ENCODE measurements around the gene EEFSEC. TPM values are rescaled to one million over a fixed set of nuclear protein-coding genes. Genes with fewer than 3 reads are reported as not detected.

EEFSEC gene
- total RNA-seq, 3 donors from 2014 or later = 13.9 to 28.2 (median 19.8) TPM

GRCh38 chr3:128341659-128342395 is 188.5 kb downstream of the EEFSEC start:
- no peak for DNase-seq (ENCODE audit: low spot score in 2 of 2)
- TF ChIP-seq CTCF (IDR thresholded peaks at IDR 0.05) = no peak
- no peak for TF ChIP-seq POLR2AphosphoS5 (IDR thresholded peaks at IDR 0.05)
- no peak for TF ChIP-seq POLR2A (IDR thresholded peaks at IDR 0.05)
- H3K4me1 ChIP-seq = no peaks in the 10 kb centered on the region
- no peak overlapping the region for H3K27ac ChIP-seq
- H3K27me3 ChIP-seq = no peaks in the 10 kb centered on the region
- H3K4me3 ChIP-seq = no peak overlapping the region
- H3K9me3 ChIP-seq = no peaks in the 10 kb centered on the region
- intact Hi-C loops (cut with DNase I; ENCODE audit: low total_unique reads) = no loop called here
- H3K36me3 ChIP-seq = no peaks in the 10 kb centered on the region

- no peaks in the 10 kb centered on the region for H3K27me3 ChIP-seq
- no peak for DNase-seq (ENCODE audit: low spot score in 2 of 2)
- no peaks in the 10 kb centered on the region for H3K36me3 ChIP-seq
- H3K9me3 ChIP-seq = no peaks in the 10 kb centered on the region
- no peak for TF ChIP-seq POLR2A (IDR thresholded peaks at IDR 0.05)
- TF ChIP-seq CTCF (IDR thresholded peaks at IDR 0.05) = no peak
- no peak for TF ChIP-seq POLR2AphosphoS5 (IDR thresholded peaks at IDR 0.05)
- intact Hi-C loops (cut with DNase I; ENCODE audit: low total_unique reads) = no loop called here
- H3K4me1 ChIP-seq = no peaks in the 10 kb centered on the region
- H3K27ac ChIP-seq = peak overlapping the region in 1 of 2 donors; percentile 52
- no peak overlapping the region for H3K4me3 ChIP-seq
Observed at GRCh38 chr3:128342701-128343180, 189.5 kb downstream of the EEFSEC start.

- TF ChIP-seq POLR2AphosphoS5 (IDR thresholded peaks at IDR 0.05) (no peak), CTCF (IDR thresholded peaks at IDR 0.05) (no peak), POLR2A (IDR thresholded peaks at IDR 0.05) (no peak)
- DNase-seq (ENCODE audit: low spot score in 2 of 2) = peak in 1 of 2 donors; percentile 35
Observed at GRCh38 chr3:128343287-128344051, 190.2 kb downstream of the EEFSEC start.

GRCh38 chr3:128344052-128344735 is 190.9 kb downstream of the EEFSEC start:
- H3K27me3 ChIP-seq = no peaks in the 10 kb centered on the region
- no peaks in the 10 kb centered on the region for H3K36me3 ChIP-seq
- intact Hi-C loops (cut with DNase I; ENCODE audit: low total_unique reads) = no loop called here
- peak overlapping the region; percentile 57 to 64 for H3K27ac ChIP-seq
- no peak overlapping the region for H3K4me3 ChIP-seq
- no peaks in the 10 kb centered on the region for H3K4me1 ChIP-seq
- DNase-seq (ENCODE audit: low spot score in 2 of 2) = no peak
- no peaks in the 10 kb centered on the region for H3K9me3 ChIP-seq
- TF ChIP-seq POLR2A (IDR thresholded peaks at IDR 0.05) = no peak

More at GRCh38 chr3:128343287-128344051, 190.2 kb downstream of the EEFSEC start:
- H3K27me3 ChIP-seq = no peaks in the 10 kb centered on the region
- intact Hi-C loops (cut with DNase I; ENCODE audit: low total_unique reads) = no loop called here
- peak overlapping the region; percentile 57 to 64 for H3K27ac ChIP-seq
- H3K4me1 ChIP-seq = no peaks in the 10 kb centered on the region
- no peaks in the 10 kb centered on the region for H3K9me3 ChIP-seq
- no peaks in the 10 kb centered on the region for H3K36me3 ChIP-seq
- H3K4me3 ChIP-seq = no peak overlapping the region

GRCh38 chr3:128345196-128345595 is 191.9 kb downstream of the EEFSEC start:
- intact Hi-C loops (cut with DNase I; ENCODE audit: low total_unique reads) = no loop called here
- Histone ChIP-seq H3K27me3 (no peaks in the 10 kb centered on the region), H3K9me3 (no peaks in the 10 kb centered on the region), H3K4me3 (no peak overlapping the region), H3K27ac (no peak overlapping the region), H3K36me3 (no peaks in the 10 kb centered on the region), H3K4me1 (no peaks in the 10 kb centered on the region)
- TF ChIP-seq POLR2A (IDR thresholded peaks at IDR 0.05) (no peak), POLR2AphosphoS5 (IDR thresholded peaks at IDR 0.05) (no peak), CTCF (IDR thresholded peaks at IDR 0.05) (no peak)
- no peak for DNase-seq (ENCODE audit: low spot score in 2 of 2)

Measured in breast epithelium (tissue), 4 donors.